Immature natural killer cell (primary cell): ENCODE results near the gene APOC3. TPM values are rescaled to one million over a fixed set of nuclear protein-coding genes. Genes with fewer than 3 reads are reported as not detected.

Experiments used
- DNase-seq, 3 donors: peaks; one replicate each; pipeline ENCODE4 v3.0.0; 2022; ENCODE audit warnings: mixed read lengths in 1 of 3
- H3K27ac Mint-ChIP-seq, 6 donors: one replicate each; pipeline ENCODE4 v1.8.0; 2020; ENCODE audit warnings: mixed read lengths in 6 of 6, mild to moderate bottlenecking in 5 of 6, inconsistent platforms in 4 of 6, moderate library complexity in 3 of 6
- H3K27me3 Mint-ChIP-seq, 3 donors: one replicate each; pipeline ENCODE4 v1.8.0; 2020 to 2021; ENCODE audit warnings: low read depth in 3 of 3, mild to moderate bottlenecking in 3 of 3, mixed read lengths in 3 of 3, moderate library complexity in 3 of 3, inconsistent platforms in 1 of 3
- H3K36me3 Mint-ChIP-seq, 3 donors: one replicate each; pipeline ENCODE4 v1.8.0; 2020; ENCODE audit warnings: mixed read lengths in 3 of 3, inconsistent platforms in 2 of 3, mild to moderate bottlenecking in 2 of 3
- H3K4me1 Mint-ChIP-seq, 2 donors: one replicate each; pipeline ENCODE4 v1.8.0; 2020; ENCODE audit warnings: inconsistent platforms in 2 of 2, mild to moderate bottlenecking in 2 of 2, mixed read lengths in 2 of 2, moderate library complexity in 1 of 2
- H3K4me3 Mint-ChIP-seq, 5 donors: one replicate each; pipeline ENCODE4 v1.8.0; 2020; ENCODE audit warnings: mild to moderate bottlenecking in 5 of 5, mixed read lengths in 5 of 5, inconsistent platforms in 3 of 5, moderate library complexity in 3 of 5
- H3K9me3 Mint-ChIP-seq, 6 donors: one replicate each; pipeline ENCODE4 v1.8.0; 2020; ENCODE audit warnings: mild to moderate bottlenecking in 6 of 6, mixed read lengths in 6 of 6, inconsistent platforms in 4 of 6, moderate library complexity in 3 of 6
- polyA plus RNA-seq, 3 donors: library from polyadenylated mRNA; unstranded; fragments of 300-500 nt; fragmentation: Illumina TruSeq; gene quantifications; one replicate each; pipeline ENCODE4 v1.2.3, GENCODE V29; 2021

Gene APOC3
- polyA plus RNA-seq: not detected

DNA sequence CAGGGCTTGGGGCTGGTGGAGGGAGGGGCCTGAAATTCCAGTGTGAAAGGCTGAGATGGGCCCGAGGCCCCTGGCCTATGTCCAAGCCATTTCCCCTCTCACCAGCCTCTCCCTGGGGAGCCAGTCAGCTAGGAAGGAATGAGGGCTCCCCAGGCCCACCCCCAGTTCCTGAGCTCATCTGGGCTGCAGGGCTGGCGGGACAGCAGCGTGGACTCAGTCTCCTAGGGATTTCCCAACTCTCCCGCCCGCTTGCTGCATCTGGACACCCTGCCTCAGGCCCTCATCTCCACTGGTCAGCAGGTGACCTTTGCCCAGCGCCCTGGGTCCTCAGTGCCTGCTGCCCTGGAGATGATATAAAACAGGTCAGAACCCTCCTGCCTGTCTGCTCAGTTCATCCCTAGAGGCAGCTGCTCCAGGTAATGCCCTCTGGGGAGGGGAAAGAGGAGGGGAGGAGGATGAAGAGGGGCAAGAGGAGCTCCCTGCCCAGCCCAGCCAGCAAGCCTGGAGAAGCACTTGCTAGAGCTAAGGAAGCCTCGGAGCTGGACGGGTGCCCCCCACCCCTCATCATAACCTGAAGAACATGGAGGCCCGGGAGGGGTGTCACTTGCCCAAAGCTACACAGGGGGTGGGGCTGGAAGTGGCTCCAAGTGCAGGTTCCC is at the start of gene APOC3:
Gene APOC3, plus strand, starts transcription at position 383 of the 659 bp plus-strand sequence. CDS start 676 bp downstream, outside the sequence.
- H3K4me3 Mint-ChIP-seq: no peak within 1 kb of the TSS
- no peak for DNase-seq
- H3K27me3 Mint-ChIP-seq: peaks cover 0 to 2% (median 2%) of the 10 kb centered on the region in 3 donors
- peaks cover under 1% of the 10 kb centered on the region in 2 donors for H3K4me1 Mint-ChIP-seq
- H3K9me3 Mint-ChIP-seq: no peaks in the 10 kb centered on the region
- no peaks in the 10 kb centered on the region for H3K36me3 Mint-ChIP-seq
- H3K27ac Mint-ChIP-seq: no peak within 1 kb of the TSS

DNA sequence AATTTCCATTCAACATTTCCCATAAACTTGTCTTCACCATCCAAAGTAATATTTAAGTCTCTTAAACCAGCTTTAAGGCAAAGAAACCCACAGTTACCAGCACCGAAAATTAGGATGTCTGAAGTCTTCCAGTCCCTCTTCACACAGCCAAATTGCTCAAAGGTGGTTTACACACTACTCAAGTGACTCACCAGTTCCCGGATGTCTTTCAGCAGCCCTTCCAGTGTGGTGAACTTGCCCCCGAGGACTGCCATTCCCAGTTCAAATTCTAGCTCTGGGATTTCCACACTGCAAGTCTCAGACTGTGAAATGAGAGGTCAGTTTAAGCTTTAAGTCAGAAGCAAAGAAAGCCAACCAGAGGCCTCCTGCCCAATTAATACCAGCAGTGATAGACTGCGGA is 47.0 kb upstream of the APOC3 start:
- Mint-ChIP-seq H3K9me3 (no peaks in the 10 kb centered on the region), H3K27me3 (peaks cover 0 to 3% (median 2%) of the 10 kb centered on the region in 3 donors), H3K27ac (no peak overlapping the region), H3K4me3 (no peak overlapping the region), H3K4me1 (peaks cover 21 to 32% of the 10 kb centered on the region in 2 donors), H3K36me3 (peaks cover 35 to 77% (median 48%) of the 10 kb centered on the region in 3 donors)
- no peak for DNase-seq

DNA sequence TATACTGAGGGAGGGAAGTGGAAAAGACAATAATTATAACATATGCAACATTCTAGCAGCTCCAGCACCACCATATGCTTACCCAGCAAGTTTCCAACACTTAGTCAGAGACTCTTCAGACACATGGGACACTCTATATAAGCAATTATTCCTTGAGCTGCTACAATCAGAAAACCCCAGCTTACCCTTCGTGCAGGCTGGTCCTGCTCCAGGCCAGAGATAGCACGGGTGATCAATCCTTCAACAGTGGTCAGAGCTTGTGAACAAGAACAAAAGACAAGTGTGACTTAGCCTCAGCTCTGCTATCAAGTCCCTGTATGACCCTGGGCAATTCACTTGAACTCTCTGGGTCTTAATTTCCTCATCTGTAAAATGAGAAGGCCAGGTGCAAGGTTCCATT is 43.4 kb upstream of the APOC3 start:
- peaks cover 9 to 12% (median 9%) of the 10 kb centered on the region in 3 donors for H3K27me3 Mint-ChIP-seq
- peaks cover 33 to 40% of the 10 kb centered on the region in 2 donors for H3K4me1 Mint-ChIP-seq
- no peaks in the 10 kb centered on the region for H3K9me3 Mint-ChIP-seq
- H3K4me3 Mint-ChIP-seq: peak overlapping the region; percentile 86 to 99 (median 98)
- peaks cover 19 to 43% (median 27%) of the 10 kb centered on the region in 3 donors for H3K36me3 Mint-ChIP-seq
- peak overlapping the region in 4 of 6 donors; percentile 45 to 99 (median 72) for H3K27ac Mint-ChIP-seq
- no peak for DNase-seq

DNA sequence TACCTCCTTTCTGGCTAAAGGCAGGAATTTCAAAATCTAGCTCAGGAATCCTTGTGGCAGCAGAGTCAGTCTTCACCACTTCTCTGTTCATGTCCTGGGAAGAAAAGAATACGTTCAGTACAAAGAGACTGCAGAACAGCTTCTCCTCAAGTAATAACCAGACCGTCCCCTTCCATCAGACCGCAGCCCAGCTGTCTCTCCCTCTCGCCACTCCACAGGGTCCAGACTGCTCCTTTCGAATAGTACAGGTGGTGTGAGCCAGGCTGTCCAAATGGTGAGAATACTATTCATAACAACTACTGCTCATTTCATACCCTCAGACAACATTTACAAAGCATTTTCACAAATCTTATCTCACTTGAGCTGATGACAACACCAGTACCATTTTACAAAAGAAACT is 42.7 kb upstream of the APOC3 start:
- Mint-ChIP-seq H3K9me3 (no peaks in the 10 kb centered on the region), H3K36me3 (peaks cover 17 to 38% (median 25%) of the 10 kb centered on the region in 3 donors), H3K4me1 (peaks cover 33 to 40% of the 10 kb centered on the region in 2 donors), H3K27ac (peak overlapping the region; percentile 66 to 99 (median 98)), H3K4me3 (peak overlapping the region; percentile 86 to 99 (median 98)), H3K27me3 (peaks cover 9 to 12% (median 9%) of the 10 kb centered on the region in 3 donors)
- no peak for DNase-seq

DNA sequence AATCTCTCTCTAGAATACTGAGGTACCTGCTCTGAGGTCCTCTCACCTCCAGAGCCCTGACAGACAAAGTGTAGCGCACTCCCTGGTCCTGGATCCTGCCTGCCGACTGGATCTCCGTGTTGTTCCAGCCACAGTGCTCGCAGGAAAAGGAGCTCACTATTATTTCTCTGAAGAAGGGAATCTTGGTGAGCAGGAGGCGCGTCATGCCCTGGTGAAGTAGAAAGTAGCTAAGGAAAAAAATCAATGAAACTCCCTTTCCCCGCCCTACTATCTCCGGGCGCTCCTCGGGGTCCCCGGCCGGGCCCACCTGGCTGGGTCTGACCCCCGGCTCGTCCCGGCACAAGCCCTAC is 42.3 kb upstream of the APOC3 start:
- H3K9me3 Mint-ChIP-seq: no peaks in the 10 kb centered on the region
- H3K36me3 Mint-ChIP-seq: peaks cover 13 to 34% (median 21%) of the 10 kb centered on the region in 3 donors
- H3K27me3 Mint-ChIP-seq: peaks cover 9 to 12% (median 9%) of the 10 kb centered on the region in 3 donors
- no peak for DNase-seq
- peak overlapping the region; percentile 86 to 99 (median 98) for H3K4me3 Mint-ChIP-seq
- H3K4me1 Mint-ChIP-seq: peaks cover 33 to 40% of the 10 kb centered on the region in 2 donors
- peak overlapping the region; percentile 66 to 99 (median 98) for H3K27ac Mint-ChIP-seq

DNA sequence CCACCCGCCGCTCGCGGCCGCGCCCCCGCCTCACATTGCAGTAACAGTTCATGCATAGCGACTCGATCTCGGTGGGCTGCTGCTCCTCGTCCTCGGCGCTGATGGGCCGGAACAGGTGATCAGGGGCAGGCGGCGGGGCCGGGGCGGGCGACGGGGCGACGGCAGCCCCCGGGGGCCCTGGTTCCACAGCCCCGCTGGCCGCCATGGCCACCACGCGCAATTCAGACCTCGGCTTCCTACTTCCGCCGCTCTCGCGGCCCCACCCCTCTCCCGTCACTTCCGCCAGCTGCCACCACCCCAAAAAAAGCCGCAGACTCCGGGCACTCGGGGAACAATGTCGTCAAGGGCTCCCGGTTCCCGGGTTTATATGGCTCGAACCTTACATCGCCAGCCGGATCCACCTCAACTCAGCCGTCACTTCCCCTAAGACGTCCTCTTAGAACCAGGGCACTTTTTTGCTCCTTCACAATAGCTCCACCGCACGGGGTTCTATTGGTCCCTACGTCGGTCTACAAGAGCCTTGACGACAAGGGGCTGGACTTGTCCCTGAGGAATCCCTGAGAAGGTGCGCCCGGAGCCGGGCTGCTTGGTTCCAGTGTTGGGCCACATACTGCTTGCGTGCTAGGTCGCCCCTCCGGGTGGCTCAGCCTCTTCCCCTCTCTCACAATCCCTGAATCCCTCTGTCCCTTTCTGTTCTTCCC is 41.8 kb upstream of the APOC3 start, which contains the start of gene ZPR1:
Gene ZPR1, minus strand, starts transcription at position 238 of the 701 bp plus-strand sequence. Its CDS starts 33 bp downstream, at position 205.
- H3K9me3 Mint-ChIP-seq: no peaks in the 10 kb centered on the region
- peaks cover 12 to 29% (median 17%) of the 10 kb centered on the region in 3 donors for H3K36me3 Mint-ChIP-seq
- H3K27me3 Mint-ChIP-seq: peaks cover 9 to 12% (median 9%) of the 10 kb centered on the region in 3 donors
- peak within 1 kb of the TSS; percentile 91 to 99 (median 98) for H3K4me3 Mint-ChIP-seq
- peak within 1 kb of the TSS; percentile 96 to 99 (median 98) for H3K27ac Mint-ChIP-seq
- H3K4me1 Mint-ChIP-seq: peaks cover 33 to 40% of the 10 kb centered on the region in 2 donors
- peak; percentile 86 to 87 (median 87) for DNase-seq

DNA sequence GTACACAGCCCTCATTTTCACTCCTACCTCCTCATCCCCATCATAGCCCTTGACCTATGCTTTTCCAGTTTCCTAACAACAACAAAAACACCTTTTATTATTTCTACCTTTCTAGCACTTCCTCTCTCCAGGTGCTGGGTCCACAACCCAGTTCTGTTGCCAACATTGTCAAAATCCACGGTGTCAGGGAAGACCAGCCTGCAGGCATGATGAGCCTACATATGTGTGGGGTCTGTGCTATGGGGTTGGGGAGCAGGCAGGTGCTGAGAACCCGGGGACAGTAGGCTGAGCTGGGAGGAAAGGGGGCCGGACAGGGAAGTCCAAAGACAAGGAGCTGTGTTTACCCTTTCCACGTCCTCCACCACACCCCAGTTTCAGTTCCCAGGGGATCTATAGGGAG is 41.2 kb upstream of the APOC3 start:
- H3K4me3 Mint-ChIP-seq: peak overlapping the region; percentile 91 to 99 (median 98)

DNA sequence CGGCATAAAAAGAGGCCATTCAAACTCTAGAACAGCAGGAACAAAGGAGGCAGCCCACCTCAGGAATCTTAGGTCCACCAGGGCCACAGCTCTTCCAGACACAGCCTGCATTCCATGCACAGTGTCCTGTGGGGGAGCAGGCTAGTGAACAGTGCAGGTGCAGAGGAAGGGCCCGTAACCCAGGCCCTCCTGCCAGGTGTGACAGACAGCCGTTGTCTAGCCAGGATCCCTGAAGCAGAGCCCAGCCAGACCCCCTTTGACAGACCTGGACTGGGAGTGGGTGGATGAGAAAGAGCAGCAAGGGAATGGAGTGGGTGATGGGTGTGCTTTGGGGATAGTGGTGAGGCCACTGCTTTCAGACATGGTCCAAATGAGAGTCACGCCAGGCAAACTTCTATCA is 40.7 kb upstream of the APOC3 start:
- Mint-ChIP-seq H3K4me3 (peak overlapping the region; percentile 42 to 99 (median 98)), H3K9me3 (no peaks in the 10 kb centered on the region), H3K27ac (peak overlapping the region in 5 of 6 donors; percentile 77 to 99 (median 97)), H3K36me3 (peaks cover 12 to 23% (median 16%) of the 10 kb centered on the region in 3 donors), H3K27me3 (peaks cover 9 to 12% (median 9%) of the 10 kb centered on the region in 3 donors), H3K4me1 (peaks cover 33 to 40% of the 10 kb centered on the region in 2 donors)
- DNase-seq: no peak

More for the DNA sequence above, 41.2 kb upstream of the APOC3 start:
- peaks cover 12 to 25% (median 16%) of the 10 kb centered on the region in 3 donors for H3K36me3 Mint-ChIP-seq
- H3K27ac Mint-ChIP-seq: peak overlapping the region; percentile 96 to 99 (median 98)
- peaks cover 33 to 40% of the 10 kb centered on the region in 2 donors for H3K4me1 Mint-ChIP-seq
- peaks cover 9 to 12% (median 9%) of the 10 kb centered on the region in 3 donors for H3K27me3 Mint-ChIP-seq
- DNase-seq: no peak
- no peaks in the 10 kb centered on the region for H3K9me3 Mint-ChIP-seq

DNA sequence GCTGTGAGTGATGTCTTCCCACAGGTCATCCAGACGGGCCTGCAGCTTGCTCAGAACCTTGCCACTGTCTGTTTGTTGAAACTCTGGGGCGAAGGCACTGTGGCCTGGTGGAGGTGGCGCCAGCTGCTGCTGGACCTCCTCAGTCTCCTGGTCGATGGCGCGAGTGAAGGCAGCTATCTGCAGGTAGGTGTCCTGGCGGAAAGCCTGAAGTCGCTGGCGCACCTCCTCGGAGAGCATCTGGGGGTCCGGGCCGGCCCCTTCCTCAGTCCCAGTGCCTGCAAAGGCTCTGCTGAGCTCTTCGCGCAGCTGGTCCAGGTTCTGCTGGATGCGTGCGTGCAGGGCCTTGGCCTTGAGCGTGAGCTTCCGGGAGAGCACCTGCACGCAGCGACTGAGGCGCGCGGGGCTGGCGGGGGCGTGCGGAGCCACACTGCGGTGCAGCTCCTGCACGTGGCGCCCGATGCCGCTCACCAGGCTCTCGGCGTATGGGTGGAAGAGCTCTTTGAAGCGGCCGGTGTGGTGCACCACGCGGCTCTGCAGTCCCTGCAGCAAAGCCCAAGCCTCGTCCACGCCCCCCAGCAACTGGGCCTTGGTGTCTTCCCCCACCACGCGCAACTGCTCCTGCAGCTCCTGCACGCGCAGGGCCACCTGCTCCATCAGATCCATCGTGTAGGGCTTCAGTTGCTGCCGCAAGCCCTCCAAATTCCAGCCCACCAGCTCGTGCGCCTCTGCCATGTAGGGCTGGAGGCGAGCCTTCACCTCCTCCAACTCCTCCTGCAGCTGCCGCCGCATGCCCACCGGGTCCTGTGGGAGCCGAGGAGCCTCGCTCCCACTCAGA is 39.3 kb upstream of the APOC3 start:
- H3K4me1 Mint-ChIP-seq: peaks cover 28 to 34% of the 10 kb centered on the region in 2 donors
- H3K27ac Mint-ChIP-seq: peak overlapping the region in 2 of 6 donors; percentile 64 to 71

DNA sequence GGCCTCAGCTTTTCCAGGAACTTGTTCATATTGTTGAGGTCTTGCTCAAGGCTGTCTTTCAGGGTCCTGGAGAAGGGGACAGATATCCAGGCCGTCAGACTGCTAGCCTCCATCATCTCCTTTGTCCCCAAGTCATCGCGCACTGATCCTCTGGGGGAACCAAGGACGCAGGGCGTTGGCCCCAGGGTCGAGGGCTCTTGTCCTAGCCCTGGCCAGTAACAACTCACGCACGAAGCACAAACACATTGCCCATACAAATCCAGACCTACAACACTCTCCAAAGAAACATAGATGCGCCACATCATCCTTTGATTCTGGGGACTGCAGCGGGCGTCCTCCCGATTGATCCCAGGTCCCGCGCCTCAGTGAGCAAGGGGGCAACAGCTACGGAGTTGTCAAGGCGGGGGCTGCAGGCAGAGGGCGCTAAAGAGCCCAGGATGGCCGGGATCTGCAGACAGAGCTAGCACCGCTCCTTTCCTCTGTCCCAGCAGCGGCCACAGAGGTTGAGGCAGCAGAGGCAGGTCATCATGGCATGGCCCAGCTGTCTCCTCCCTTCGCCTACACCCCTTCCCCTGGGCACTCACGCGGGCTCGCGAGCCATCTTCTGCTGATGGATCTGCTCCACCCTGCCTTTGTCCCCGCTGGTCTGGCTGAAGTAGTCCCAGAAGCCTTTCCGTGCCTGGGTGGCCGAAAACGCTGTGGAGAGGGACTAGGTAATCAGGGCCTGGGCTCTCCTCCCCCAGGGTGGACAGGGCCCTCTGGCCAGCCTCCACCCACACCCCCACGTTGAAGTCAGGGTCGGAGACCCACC is 38.5 kb upstream of the APOC3 start:
- peaks cover 9 to 10% (median 9%) of the 10 kb centered on the region in 3 donors for H3K27me3 Mint-ChIP-seq
- peak overlapping the region in 4 of 6 donors; percentile 43 to 71 (median 63) for H3K27ac Mint-ChIP-seq

More for the DNA sequence above, 39.3 kb upstream of the APOC3 start:
- Mint-ChIP-seq H3K4me3 (peak overlapping the region in 2 of 5 donors; percentile 33 to 53), H3K36me3 (peaks cover 2 to 9% (median 9%) of the 10 kb centered on the region in 3 donors), H3K9me3 (no peaks in the 10 kb centered on the region), H3K27me3 (peaks cover 9 to 10% (median 9%) of the 10 kb centered on the region in 3 donors)
- DNase-seq: no peak

DNA sequence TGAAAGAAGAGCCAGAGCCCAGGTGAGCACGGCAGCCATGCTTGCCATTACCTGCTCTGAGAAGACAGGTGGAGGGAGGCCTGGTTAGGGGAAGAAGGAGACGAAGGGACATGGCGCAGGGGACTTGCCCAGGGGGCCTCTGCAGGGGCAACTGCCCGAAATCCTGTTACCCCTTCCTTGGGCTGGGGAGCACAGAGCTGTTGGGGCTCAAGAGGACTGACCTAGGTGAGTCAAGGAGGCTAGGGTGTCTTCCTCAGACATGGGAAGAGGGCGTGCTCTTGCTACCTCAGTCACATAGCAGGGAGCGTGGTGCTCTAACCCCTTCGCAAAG is 37.9 kb upstream of the APOC3 start, which contains the start of gene APOA5:
Gene APOA5, minus strand, starts transcription at position 67 of the 331 bp plus-strand sequence. Its CDS starts 19 bp downstream, at position 48.
- peak within 1 kb of the TSS in 4 of 6 donors; percentile 43 to 71 (median 63) for H3K27ac Mint-ChIP-seq
- H3K27me3 Mint-ChIP-seq: peaks cover 9 to 10% (median 9%) of the 10 kb centered on the region in 3 donors

More for the DNA sequence above, 38.5 kb upstream of the APOC3 start:
- Mint-ChIP-seq H3K4me3 (peak overlapping the region in 3 of 5 donors; percentile 33 to 57 (median 53)), H3K9me3 (no peaks in the 10 kb centered on the region), H3K4me1 (peaks cover 25 to 26% of the 10 kb centered on the region in 2 donors), H3K36me3 (peaks cover 0 to 6% (median 3%) of the 10 kb centered on the region in 3 donors)
- peak; percentile 74 to 75 (median 74) for DNase-seq

DNA sequence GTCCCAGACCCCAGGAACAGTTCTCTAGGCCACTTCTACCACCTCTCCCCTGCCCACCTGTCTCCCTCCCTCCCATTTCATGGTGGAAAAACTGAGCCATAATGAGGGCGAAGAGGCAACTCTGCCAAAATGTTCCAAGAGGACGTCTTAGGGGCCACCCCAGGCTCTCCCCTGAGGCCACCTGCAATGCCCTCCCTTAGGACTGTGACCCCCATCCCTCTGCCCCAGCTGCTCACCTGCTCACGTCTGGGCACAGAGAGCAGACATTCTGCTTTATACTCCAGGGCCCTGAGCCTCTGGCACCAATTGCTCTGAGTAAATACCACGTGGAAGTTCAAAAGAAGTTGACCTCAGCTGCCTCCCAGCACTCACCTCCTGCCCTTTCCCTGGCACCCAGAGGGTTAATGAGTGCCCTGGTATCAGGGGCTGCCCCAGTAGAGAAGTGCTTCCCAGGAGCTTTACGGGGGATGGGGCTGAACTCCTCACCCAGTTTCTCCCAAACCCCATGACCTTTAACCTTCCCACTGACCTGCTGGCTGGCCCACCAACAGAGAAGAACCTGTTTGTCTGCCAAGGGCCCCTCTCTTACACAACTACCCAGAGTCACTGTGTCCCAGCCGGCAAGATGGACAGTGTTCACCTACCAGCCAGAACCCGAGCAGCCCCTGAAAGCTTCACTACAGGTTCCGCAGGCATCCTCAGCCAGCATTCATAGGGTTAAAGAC is 37.4 kb upstream of the APOC3 start:
- Mint-ChIP-seq H3K4me1 (peaks cover 14 to 15% of the 10 kb centered on the region in 2 donors), H3K9me3 (no peaks in the 10 kb centered on the region), H3K4me3 (no peak overlapping the region), H3K27me3 (peaks cover 9 to 10% (median 9%) of the 10 kb centered on the region in 3 donors), H3K27ac (no peak overlapping the region), H3K36me3 (no peaks in the 10 kb centered on the region)
- DNase-seq: no peak

More for the DNA sequence above, 37.9 kb upstream of the APOC3 start, which contains the start of gene APOA5:
- Mint-ChIP-seq H3K4me3 (peak within 1 kb of the TSS in 3 of 5 donors; percentile 33 to 57 (median 53)), H3K9me3 (no peaks in the 10 kb centered on the region), H3K36me3 (peaks cover 0 to 3% (median 3%) of the 10 kb centered on the region in 3 donors), H3K4me1 (peaks cover 19 to 20% of the 10 kb centered on the region in 2 donors)
- no peak for DNase-seq
